Measurements from ENCODE around the gene NBL1. TPM values are rescaled to one million over a fixed set of nuclear protein-coding genes. Genes with fewer than 3 reads are reported as not detected.

The NBL1 gene
- total and polyA plus RNA-seq, 9 of the 15 experiments (the other 6 are each of a cell fraction or from before 2014, with no cell fraction given): 0.10 to 3.7 (median 1.8) TPM; not detected in 1

DNA sequence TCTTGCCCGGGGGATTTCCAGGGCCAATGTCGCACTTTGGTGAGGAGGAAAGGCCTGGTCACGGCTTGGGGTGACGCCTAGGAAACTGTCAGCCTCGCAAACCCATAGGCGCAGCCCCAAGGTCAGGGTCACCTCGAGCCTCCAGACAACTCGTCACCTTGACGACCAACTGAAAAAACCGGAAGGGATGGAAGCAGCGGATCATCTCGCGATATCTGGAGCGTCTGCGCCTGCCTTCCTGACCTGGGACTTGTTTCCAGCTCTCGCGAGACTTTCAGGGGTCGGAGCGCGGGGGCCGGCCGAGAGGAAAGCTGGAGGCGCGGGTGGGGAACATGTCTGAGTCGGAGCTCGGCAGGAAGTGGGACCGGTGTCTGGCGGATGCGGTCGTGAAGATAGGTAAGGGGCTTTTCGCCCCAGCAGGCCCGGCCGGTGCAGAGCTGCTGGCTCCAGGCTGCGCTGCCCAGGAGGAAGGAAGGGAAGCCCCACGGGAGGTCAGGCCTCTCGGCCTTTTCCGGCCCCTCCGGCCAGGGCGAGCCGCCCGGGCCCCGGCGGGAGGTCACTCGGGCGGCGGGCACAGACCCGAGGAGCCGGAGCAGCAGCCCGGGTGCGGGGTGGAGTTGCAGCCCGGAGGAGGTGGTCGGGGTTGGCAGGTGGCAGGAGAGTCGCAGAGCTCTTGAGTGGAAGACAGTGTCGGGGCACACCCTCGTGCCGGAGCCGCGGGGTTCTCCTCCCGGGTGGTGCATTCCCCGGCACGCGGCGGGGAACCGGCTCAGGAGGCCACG, 47.2 kb upstream of the NBL1 start (continued):
- TF ChIP-seq PYGO2 (tag; IDR thresholded peaks at IDR 0.05) (no peak), RHOXF2B (CRISPR knock-in tag; conservative IDR thresholded peaks at IDR 0.05) (no peak), WHSC1 (IDR thresholded peaks at IDR 0.05; ENCODE audit: low read length) (no peak), ZNF175 (CRISPR knock-in tag; IDR thresholded peaks at IDR 0.05; ENCODE audit: low read depth) (no peak), ZBTB1 (CRISPR knock-in tag; IDR thresholded peaks at IDR 0.05; ENCODE audit: borderline replicate concordance, low read depth) (peak; percentile 72; the same call in 1 of the 2 replicates), ZNF696 (CRISPR knock-in tag; conservative IDR thresholded peaks at IDR 0.05) (no peak), ZNF76 (CRISPR knock-in tag; IDR thresholded peaks at IDR 0.05; ENCODE audit: borderline replicate concordance) (0 out of 2 replicates have a peak, but pooled peaks have one; percentile 48), ZFP30 (CRISPR knock-in tag; IDR thresholded peaks at IDR 0.05; ENCODE audit: borderline replicate concordance) (no peak), CREM (IDR thresholded peaks at IDR 0.05; ENCODE audit: low read depth) (peak; percentile 97), BCL6 (CRISPR knock-in tag; IDR thresholded peaks at IDR 0.05) (no peak), ZNF644 (tag; IDR thresholded peaks at IDR 0.05; ENCODE audit: low read depth) (0 out of 2 replicates have a peak, but pooled peaks have one; percentile 37)
- TF ChIP-seq, protein P1, sequence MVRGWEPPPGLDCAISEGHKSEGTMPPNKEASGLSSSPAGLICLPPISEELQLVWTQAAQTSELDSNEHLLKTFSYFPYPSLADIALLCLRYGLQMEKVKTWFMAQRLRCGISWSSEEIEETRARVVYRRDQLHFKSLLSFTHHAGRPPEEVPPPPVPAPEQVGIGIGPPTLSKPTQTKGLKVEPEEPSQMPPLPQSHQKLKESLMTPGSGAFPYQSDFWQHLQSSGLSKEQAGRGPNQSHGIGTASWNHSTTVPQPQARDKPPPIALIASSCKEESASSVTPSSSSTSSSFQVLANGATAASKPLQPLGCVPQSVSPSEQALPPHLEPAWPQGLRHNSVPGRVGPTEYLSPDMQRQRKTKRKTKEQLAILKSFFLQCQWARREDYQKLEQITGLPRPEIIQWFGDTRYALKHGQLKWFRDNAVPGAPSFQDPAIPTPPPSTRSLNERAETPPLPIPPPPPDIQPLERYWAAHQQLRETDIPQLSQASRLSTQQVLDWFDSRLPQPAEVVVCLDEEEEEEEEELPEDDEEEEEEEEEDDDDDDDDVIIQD (CRISPR knock-in tag; IDR thresholded peaks at IDR 0.05): no peak
- TF ChIP-seq, protein P2, sequence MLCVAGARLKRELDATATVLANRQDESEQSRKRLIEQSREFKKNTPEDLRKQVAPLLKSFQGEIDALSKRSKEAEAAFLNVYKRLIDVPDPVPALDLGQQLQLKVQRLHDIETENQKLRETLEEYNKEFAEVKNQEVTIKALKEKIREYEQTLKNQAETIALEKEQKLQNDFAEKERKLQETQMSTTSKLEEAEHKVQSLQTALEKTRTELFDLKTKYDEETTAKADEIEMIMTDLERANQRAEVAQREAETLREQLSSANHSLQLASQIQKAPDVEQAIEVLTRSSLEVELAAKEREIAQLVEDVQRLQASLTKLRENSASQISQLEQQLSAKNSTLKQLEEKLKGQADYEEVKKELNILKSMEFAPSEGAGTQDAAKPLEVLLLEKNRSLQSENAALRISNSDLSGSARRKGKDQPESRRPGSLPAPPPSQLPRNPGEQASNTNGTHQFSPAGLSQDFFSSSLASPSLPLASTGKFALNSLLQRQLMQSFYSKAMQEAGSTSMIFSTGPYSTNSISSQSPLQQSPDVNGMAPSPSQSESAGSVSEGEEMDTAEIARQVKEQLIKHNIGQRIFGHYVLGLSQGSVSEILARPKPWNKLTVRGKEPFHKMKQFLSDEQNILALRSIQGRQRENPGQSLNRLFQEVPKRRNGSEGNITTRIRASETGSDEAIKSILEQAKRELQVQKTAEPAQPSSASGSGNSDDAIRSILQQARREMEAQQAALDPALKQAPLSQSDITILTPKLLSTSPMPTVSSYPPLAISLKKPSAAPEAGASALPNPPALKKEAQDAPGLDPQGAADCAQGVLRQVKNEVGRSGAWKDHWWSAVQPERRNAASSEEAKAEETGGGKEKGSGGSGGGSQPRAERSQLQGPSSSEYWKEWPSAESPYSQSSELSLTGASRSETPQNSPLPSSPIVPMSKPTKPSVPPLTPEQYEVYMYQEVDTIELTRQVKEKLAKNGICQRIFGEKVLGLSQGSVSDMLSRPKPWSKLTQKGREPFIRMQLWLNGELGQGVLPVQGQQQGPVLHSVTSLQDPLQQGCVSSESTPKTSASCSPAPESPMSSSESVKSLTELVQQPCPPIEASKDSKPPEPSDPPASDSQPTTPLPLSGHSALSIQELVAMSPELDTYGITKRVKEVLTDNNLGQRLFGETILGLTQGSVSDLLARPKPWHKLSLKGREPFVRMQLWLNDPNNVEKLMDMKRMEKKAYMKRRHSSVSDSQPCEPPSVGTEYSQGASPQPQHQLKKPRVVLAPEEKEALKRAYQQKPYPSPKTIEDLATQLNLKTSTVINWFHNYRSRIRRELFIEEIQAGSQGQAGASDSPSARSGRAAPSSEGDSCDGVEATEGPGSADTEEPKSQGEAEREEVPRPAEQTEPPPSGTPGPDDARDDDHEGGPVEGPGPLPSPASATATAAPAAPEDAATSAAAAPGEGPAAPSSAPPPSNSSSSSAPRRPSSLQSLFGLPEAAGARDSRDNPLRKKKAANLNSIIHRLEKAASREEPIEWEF (CRISPR knock-in tag; IDR thresholded peaks at IDR 0.05): no peak
- TF ChIP-seq, protein P3, sequence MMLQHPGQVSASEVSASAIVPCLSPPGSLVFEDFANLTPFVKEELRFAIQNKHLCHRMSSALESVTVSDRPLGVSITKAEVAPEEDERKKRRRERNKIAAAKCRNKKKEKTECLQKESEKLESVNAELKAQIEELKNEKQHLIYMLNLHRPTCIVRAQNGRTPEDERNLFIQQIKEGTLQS (IDR thresholded peaks at IDR 0.05): no peak; the same call in 1 of the 2 replicates
- TF ChIP-seq, protein P3 (CRISPR knock-in tag; conservative IDR thresholded peaks at IDR 0.05): 0 out of 2 replicates have a peak, but pooled peaks have one; percentile 44
- TF ChIP-seq, protein P4, sequence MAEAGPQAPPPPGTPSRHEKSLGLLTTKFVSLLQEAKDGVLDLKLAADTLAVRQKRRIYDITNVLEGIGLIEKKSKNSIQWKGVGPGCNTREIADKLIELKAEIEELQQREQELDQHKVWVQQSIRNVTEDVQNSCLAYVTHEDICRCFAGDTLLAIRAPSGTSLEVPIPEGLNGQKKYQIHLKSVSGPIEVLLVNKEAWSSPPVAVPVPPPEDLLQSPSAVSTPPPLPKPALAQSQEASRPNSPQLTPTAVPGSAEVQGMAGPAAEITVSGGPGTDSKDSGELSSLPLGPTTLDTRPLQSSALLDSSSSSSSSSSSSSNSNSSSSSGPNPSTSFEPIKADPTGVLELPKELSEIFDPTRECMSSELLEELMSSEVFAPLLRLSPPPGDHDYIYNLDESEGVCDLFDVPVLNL (CRISPR knock-in tag; IDR thresholded peaks at IDR 0.05; ENCODE audit: low read depth): no peak
- TF ChIP-seq, protein P5, sequence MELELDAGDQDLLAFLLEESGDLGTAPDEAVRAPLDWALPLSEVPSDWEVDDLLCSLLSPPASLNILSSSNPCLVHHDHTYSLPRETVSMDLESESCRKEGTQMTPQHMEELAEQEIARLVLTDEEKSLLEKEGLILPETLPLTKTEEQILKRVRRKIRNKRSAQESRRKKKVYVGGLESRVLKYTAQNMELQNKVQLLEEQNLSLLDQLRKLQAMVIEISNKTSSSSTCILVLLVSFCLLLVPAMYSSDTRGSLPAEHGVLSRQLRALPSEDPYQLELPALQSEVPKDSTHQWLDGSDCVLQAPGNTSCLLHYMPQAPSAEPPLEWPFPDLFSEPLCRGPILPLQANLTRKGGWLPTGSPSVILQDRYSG (tag; conservative IDR thresholded peaks at IDR 0.05; ENCODE audit: low read depth): no peak
